ENCODE results near the gene RNF145. TPM values are rescaled to one million over a fixed set of nuclear protein-coding genes. Genes with fewer than 3 reads are reported as not detected.

Gene RNF145
- total and polyA plus RNA-seq, 4 donors = 70.0 to 240 (median 177) TPM

DNA sequence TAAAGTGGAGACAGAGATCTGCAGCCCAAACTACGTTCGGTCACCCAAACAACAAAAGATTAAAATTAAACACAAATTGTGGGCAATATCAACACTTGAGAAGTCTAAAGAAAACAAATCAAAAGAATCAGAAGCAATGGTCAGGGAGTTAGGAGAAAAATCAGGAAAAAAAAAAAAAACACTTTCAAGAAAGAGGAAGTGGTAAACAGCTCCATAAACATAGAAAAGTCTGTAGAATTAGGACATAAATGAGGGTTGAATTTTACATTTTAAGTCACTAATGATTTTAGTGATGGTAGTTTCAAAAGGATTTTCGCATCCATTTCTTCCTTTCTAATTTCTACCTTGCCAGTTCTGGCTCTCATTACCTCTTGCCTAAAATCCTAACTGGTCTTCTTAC lies 10.1 kb downstream of the RNF145 start:
- Histone ChIP-seq H3K9ac (ENCODE audit: insufficient read depth in 1 of 2, low read length in 2 of 2) (no peak overlapping the region), H3K9me3 (ENCODE audit: control insufficient read depth in 4 of 4, insufficient read depth in 3 of 4, low read length in 3 of 4) (no peaks in the 10 kb centered on the region), H3K4me3 (no peak overlapping the region), H3K36me3 (ENCODE audit: control insufficient read depth in 4 of 4, insufficient read depth in 4 of 4, low read length in 4 of 4) (peaks cover 3 to 29% (median 6%) of the 10 kb centered on the region in 4 donors), H3K4me1 (ENCODE audit: control insufficient read depth in 5 of 5, insufficient read depth in 5 of 5, low read length in 5 of 5) (peaks cover 0 to 16% (median 6%) of the 10 kb centered on the region in 5 donors), H3K27me3 (ENCODE audit: control insufficient read depth in 3 of 3, insufficient read depth in 3 of 3, low read length in 2 of 3) (no peaks in the 10 kb centered on the region), H3K27ac (ENCODE audit: low read depth in 1 of 2, low read length in 1 of 2) (no peak overlapping the region)
- DNase-seq = no peak
- TF ChIP-seq, protein P1, sequence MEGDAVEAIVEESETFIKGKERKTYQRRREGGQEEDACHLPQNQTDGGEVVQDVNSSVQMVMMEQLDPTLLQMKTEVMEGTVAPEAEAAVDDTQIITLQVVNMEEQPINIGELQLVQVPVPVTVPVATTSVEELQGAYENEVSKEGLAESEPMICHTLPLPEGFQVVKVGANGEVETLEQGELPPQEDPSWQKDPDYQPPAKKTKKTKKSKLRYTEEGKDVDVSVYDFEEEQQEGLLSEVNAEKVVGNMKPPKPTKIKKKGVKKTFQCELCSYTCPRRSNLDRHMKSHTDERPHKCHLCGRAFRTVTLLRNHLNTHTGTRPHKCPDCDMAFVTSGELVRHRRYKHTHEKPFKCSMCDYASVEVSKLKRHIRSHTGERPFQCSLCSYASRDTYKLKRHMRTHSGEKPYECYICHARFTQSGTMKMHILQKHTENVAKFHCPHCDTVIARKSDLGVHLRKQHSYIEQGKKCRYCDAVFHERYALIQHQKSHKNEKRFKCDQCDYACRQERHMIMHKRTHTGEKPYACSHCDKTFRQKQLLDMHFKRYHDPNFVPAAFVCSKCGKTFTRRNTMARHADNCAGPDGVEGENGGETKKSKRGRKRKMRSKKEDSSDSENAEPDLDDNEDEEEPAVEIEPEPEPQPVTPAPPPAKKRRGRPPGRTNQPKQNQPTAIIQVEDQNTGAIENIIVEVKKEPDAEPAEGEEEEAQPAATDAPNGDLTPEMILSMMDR (IDR thresholded peaks at IDR 0.05; ENCODE audit: control extremely low read depth, extremely low read depth) = no peak
- 71 to 88% methylated on average over 3 of the region's 3 CpGs for WGBS, 2 donors
- no peak for ATAC-seq (ENCODE audit: insufficient read depth, low FRiP score)

DNA sequence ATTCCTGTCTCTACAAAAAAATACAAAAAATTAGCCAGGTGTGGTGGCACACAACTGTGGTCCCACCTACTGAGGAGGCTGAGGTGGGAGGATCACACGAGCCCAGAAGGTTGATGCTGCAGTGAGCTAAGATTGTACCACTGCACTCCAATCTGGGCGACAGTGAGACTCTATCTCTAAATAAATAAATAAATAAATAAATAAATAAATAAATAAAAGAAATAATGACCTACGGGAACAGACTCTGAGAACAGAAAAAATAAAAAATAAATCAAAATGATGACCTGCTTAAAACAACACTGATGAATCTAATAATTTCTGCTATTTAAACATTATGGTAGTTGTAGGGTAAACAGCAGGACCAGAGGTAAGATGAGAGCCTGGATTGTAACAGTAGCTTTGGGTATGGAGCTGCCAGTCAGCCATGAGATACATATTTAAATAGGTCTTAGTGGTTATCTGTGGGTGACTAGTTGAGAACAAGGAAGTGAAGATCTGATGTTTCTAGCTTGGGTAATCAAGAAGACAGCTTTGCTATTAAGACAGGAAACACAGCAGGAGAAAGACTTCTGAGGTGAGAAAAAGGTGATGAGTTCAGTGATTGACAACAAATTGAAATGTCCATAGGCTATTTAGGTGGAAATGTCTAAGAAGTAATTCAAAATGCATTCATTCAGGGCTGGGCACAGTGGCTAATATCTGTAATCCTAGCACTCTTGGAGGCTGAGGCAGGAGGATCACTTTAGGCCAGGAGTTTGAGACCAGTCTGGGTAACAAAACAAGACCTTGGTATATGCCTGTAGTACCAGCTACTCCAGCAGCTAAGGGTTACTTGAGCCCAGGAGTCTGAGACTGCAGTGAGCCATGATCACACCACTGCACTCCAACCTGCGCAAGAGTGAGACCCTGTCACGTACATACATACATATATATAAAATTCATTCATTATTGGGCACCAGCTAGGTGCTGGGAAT lies 11.0 kb downstream of the RNF145 start:
- DNase-seq (no peak), ATAC-seq (ENCODE audit: insufficient read depth, low FRiP score) (no peak)
- no peak overlapping the region for H3K9ac ChIP-seq (ENCODE audit: insufficient read depth in 1 of 2, low read length in 2 of 2)
- no peaks in the 10 kb centered on the region for H3K27me3 ChIP-seq (ENCODE audit: control insufficient read depth in 3 of 3, insufficient read depth in 3 of 3, low read length in 2 of 3)
- no peak overlapping the region for H3K27ac ChIP-seq (ENCODE audit: low read depth in 1 of 2, low read length in 1 of 2)
- peaks cover 0 to 9% (median 5%) of the 10 kb centered on the region in 5 donors for H3K4me1 ChIP-seq (ENCODE audit: control insufficient read depth in 5 of 5, insufficient read depth in 5 of 5, low read length in 5 of 5)
- no peak overlapping the region for H3K4me3 ChIP-seq
- H3K9me3 ChIP-seq (ENCODE audit: control insufficient read depth in 4 of 4, insufficient read depth in 3 of 4, low read length in 3 of 4) = no peaks in the 10 kb centered on the region
- 95 to 97% methylated on average over 5 of the region's 5 CpGs for WGBS, 2 donors
- H3K36me3 ChIP-seq (ENCODE audit: control insufficient read depth in 4 of 4, insufficient read depth in 4 of 4, low read length in 4 of 4) = peaks cover 4 to 34% (median 7%) of the 10 kb centered on the region in 4 donors
- TF ChIP-seq, protein P1 (IDR thresholded peaks at IDR 0.05; ENCODE audit: control extremely low read depth, extremely low read depth) = no peak

DNA sequence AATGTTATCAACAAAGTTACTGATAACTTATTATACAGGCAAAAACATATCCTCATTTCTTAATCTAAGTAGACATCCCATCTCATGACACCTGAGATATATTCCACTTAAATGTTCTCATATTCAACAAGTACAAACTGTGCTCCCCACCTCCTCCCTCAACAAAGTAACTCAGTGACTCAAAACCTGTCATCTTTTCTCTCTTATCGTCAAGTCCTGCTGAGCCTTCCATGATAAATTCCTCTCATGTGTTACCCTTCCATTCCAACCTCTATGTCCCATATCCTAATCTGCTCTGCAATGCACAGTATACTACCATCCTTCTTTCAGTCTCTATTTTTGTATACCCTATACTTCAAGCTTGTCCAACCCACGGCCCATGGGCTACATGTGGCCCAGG lies 13.6 kb downstream of the RNF145 start:
- Histone ChIP-seq H3K9me3 (ENCODE audit: control insufficient read depth in 4 of 4, insufficient read depth in 3 of 4, low read length in 3 of 4) (no peaks in the 10 kb centered on the region), H3K27me3 (ENCODE audit: control insufficient read depth in 3 of 3, insufficient read depth in 3 of 3, low read length in 2 of 3) (no peaks in the 10 kb centered on the region), H3K36me3 (ENCODE audit: control insufficient read depth in 4 of 4, insufficient read depth in 4 of 4, low read length in 4 of 4) (peaks cover 4 to 34% (median 11%) of the 10 kb centered on the region in 4 donors), H3K4me3 (no peak overlapping the region), H3K27ac (ENCODE audit: low read depth in 1 of 2, low read length in 1 of 2) (peak overlapping the region in 1 of 2 donors; percentile 68), H3K9ac (ENCODE audit: insufficient read depth in 1 of 2, low read length in 2 of 2) (no peak overlapping the region), H3K4me1 (ENCODE audit: control insufficient read depth in 5 of 5, insufficient read depth in 5 of 5, low read length in 5 of 5) (peaks cover 0 to 10% (median 0%) of the 10 kb centered on the region in 5 donors)
- DNase-seq = no peak
- WGBS, 2 donors = 90 to 95% methylated on average over 2 of the region's 2 CpGs
- TF ChIP-seq, protein P1 (IDR thresholded peaks at IDR 0.05; ENCODE audit: control extremely low read depth, extremely low read depth) = no peak
- ATAC-seq (ENCODE audit: insufficient read depth, low FRiP score) = no peak
